Measurements from ENCODE around the gene TAF8. TPM values are rescaled to one million over a fixed set of nuclear protein-coding genes. Genes with fewer than 3 reads are reported as not detected.

TAF8 gene
- total RNA-seq, 1 experiment from 2014 or later, result 22.5 TPM

GRCh38 chr6:42026540-42026939, 23.8 kb upstream of the TAF8 start:
- no peaks in the 10 kb centered on the region for H3K4me1 ChIP-seq (ENCODE audit: insufficient read depth, low read length, poor library complexity, severe bottlenecking)
- no peaks in the 10 kb centered on the region for H3K36me3 ChIP-seq (ENCODE audit: insufficient read depth, low read length, poor library complexity, severe bottlenecking)
- TF ChIP-seq EZH2 (IDR thresholded peaks at IDR 0.05; ENCODE audit: borderline replicate concordance, low read depth, low read length, poor library complexity, severe bottlenecking), result no peak
- TF ChIP-seq CTCF (conservative IDR thresholded peaks at IDR 0.05; ENCODE audit: low read depth, low read length), result no peak
- no peaks in the 10 kb centered on the region for H3K27me3 ChIP-seq (replicated peaks; ENCODE audit: insufficient read depth, low read depth, low read length, poor library complexity)
- no peaks in the 10 kb centered on the region for H3K9me3 ChIP-seq (ENCODE audit: low read depth, low read length, poor library complexity, severe bottlenecking)
- no peak overlapping the region for H3K4me3 ChIP-seq (ENCODE audit: low read depth, low read length, poor library complexity, severe bottlenecking)
- intact Hi-C loops (cut with micrococcal nuclease; ENCODE audit: unreplicated experiment), result no loop called here
- no peak overlapping the region for H3K27ac ChIP-seq (ENCODE audit: low read depth, low read length, poor library complexity, severe bottlenecking)
- ChIA-PET CTCF (no interaction called here), POLR2A (ENCODE audit: low non-redundant PET) (no interaction called here)
- DNase-seq (ENCODE audit: low spot score), result no peak
- no TSS peak for BruUV-seq (replicated peaks)

- Histone ChIP-seq H3K27me3 (replicated peaks; ENCODE audit: insufficient read depth, low read depth, low read length, poor library complexity) (no peaks in the 10 kb centered on the region), H3K9me3 (ENCODE audit: low read depth, low read length, poor library complexity, severe bottlenecking) (no peaks in the 10 kb centered on the region), H3K36me3 (ENCODE audit: insufficient read depth, low read length, poor library complexity, severe bottlenecking) (no peaks in the 10 kb centered on the region), H3K4me1 (ENCODE audit: insufficient read depth, low read length, poor library complexity, severe bottlenecking) (no peaks in the 10 kb centered on the region), H3K4me3 (ENCODE audit: low read depth, low read length, poor library complexity, severe bottlenecking) (no peak overlapping the region), H3K27ac (ENCODE audit: low read depth, low read length, poor library complexity, severe bottlenecking) (no peak overlapping the region)
- intact Hi-C loops (cut with micrococcal nuclease; ENCODE audit: unreplicated experiment), result no loop called here
- BruUV-seq (replicated peaks), result no TSS peak
- CTCF ChIA-PET, result interaction anchor here (0.7 kb wide), 2 partner anchors 190 to 299 kb away, joined by 5 read pairs; no protein-coding TSS in a partner anchor
- DNase-seq (ENCODE audit: low spot score), result no peak
- TF ChIP-seq CTCF (conservative IDR thresholded peaks at IDR 0.05; ENCODE audit: low read depth, low read length) (no peak), EZH2 (IDR thresholded peaks at IDR 0.05; ENCODE audit: borderline replicate concordance, low read depth, low read length, poor library complexity, severe bottlenecking) (no peak)
- POLR2A ChIA-PET (ENCODE audit: low non-redundant PET), result no interaction called here
Observed at GRCh38 chr6:42028234-42029061, 21.9 kb upstream of the TAF8 start.

DNA sequence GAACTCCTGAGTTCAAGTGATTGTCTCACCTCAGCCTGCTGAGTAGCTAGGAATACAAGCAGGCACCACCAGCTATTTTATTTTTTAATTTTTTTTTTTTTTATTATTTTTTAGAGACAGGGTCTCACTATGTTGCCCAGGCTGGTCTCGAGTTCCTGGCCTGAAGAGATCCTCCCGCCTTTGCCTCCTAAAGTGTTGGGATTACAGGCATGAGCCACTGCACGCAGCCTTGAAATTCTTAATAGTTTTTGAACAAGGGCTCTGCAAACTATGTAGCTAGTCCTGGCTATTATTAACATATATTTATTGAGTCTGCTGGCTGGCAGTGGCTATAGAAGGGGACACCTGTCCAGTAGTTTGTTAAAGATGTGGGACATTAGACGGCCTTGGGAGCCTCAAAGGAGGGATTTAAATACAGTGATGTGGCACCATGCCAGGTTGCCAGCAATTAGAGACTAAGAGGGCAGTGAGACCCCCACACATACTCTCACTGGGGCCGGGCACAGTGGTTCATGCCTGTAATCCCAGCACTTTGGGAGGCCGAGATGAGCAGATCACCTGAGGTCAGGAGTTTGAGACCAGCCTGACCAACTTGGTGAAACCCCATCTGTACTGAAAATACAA, 21.1 kb upstream of the TAF8 start:
- no TSS peak for BruUV-seq (replicated peaks)
- Histone ChIP-seq H3K9me3 (ENCODE audit: low read depth, low read length, poor library complexity, severe bottlenecking) (no peaks in the 10 kb centered on the region), H3K36me3 (ENCODE audit: insufficient read depth, low read length, poor library complexity, severe bottlenecking) (no peaks in the 10 kb centered on the region), H3K4me3 (ENCODE audit: low read depth, low read length, poor library complexity, severe bottlenecking) (no peak overlapping the region), H3K27ac (ENCODE audit: low read depth, low read length, poor library complexity, severe bottlenecking) (no peak overlapping the region), H3K4me1 (ENCODE audit: insufficient read depth, low read length, poor library complexity, severe bottlenecking) (no peaks in the 10 kb centered on the region), H3K27me3 (replicated peaks; ENCODE audit: insufficient read depth, low read depth, low read length, poor library complexity) (no peaks in the 10 kb centered on the region)
- no peak for DNase-seq (ENCODE audit: low spot score)
- ChIA-PET POLR2A (ENCODE audit: low non-redundant PET) (no interaction called here), CTCF (interaction anchor here (0.7 kb wide), 2 partner anchors 189 to 300 kb away, joined by 5 read pairs; no protein-coding TSS in a partner anchor)
- intact Hi-C loops (cut with micrococcal nuclease; ENCODE audit: unreplicated experiment), result no loop called here
- TF ChIP-seq EZH2 (IDR thresholded peaks at IDR 0.05; ENCODE audit: borderline replicate concordance, low read depth, low read length, poor library complexity, severe bottlenecking), result no peak
- no peak for TF ChIP-seq CTCF (conservative IDR thresholded peaks at IDR 0.05; ENCODE audit: low read depth, low read length)
